ENCODE results near the gene AUTS2. TPM values are rescaled to one million over a fixed set of nuclear protein-coding genes. Genes with fewer than 3 reads are reported as not detected.

The AUTS2 gene
- total RNA-seq, 4 donors from 2014 or later = 29.8 to 114 (median 59.4) TPM

GRCh38 chr7:70104243-70104642 lies 506.0 kb downstream of the AUTS2 start:
- no peak overlapping the region for H3K4me3 ChIP-seq
- intact Hi-C loops (cut with DNase I; ENCODE audit: low total_unique reads) (no loop called here), in situ Hi-C loops (cut with MboI; ENCODE audit: low pct_ligation_motif_present in 1 of 4, low pct_unique_long_range_greater_than_20kb in 1 of 4, low sequenced_read_pairs in 3 of 4) (no loop called here)
- peaks cover 0 to 4% (median 1%) of the 10 kb centered on the region in 4 donors for H3K4me1 ChIP-seq
- H3K9me3 ChIP-seq = no peaks in the 10 kb centered on the region
- DNase-seq = no peak
- H3K36me3 ChIP-seq = no peaks in the 10 kb centered on the region
- TF ChIP-seq POLR2AphosphoS5 (IDR thresholded peaks at IDR 0.05) (no peak), POLR2A (IDR thresholded peaks at IDR 0.05) (no peak), EP300 (IDR thresholded peaks at IDR 0.05; ENCODE audit: low read depth) (no peak)
- TF ChIP-seq, protein P1, sequence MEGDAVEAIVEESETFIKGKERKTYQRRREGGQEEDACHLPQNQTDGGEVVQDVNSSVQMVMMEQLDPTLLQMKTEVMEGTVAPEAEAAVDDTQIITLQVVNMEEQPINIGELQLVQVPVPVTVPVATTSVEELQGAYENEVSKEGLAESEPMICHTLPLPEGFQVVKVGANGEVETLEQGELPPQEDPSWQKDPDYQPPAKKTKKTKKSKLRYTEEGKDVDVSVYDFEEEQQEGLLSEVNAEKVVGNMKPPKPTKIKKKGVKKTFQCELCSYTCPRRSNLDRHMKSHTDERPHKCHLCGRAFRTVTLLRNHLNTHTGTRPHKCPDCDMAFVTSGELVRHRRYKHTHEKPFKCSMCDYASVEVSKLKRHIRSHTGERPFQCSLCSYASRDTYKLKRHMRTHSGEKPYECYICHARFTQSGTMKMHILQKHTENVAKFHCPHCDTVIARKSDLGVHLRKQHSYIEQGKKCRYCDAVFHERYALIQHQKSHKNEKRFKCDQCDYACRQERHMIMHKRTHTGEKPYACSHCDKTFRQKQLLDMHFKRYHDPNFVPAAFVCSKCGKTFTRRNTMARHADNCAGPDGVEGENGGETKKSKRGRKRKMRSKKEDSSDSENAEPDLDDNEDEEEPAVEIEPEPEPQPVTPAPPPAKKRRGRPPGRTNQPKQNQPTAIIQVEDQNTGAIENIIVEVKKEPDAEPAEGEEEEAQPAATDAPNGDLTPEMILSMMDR (IDR thresholded peaks at IDR 0.05) = no peak
- WGBS, 2 donors (ENCODE audit: low coverage in 1 of 2) = 84 to 87% methylated on average over 1 of the region's 1 CpG
- no peaks in the 10 kb centered on the region for H3K27me3 ChIP-seq
- H3K27ac ChIP-seq = no peak overlapping the region

DNA sequence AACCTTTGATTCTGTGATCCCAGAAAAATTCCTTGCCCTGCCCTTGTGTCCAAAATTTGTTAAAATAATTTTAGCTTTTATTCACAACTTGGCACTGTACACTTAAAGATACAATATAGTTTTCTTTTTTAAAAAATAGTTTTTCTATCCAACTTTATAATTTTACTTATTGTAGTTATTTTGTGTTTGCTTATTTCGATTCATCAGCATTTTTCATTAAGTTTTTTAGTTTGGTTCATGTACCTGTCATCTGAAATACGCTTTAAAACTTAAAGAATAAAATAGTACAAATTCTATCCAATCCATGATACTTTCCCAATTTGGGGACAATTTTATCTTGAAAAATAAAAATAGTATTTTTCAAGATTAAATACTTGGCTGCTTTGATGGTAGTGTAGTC lies 514.8 kb downstream of the AUTS2 start:
- Histone ChIP-seq H3K4me3 (no peak overlapping the region), H3K27me3 (no peaks in the 10 kb centered on the region), H3K4me1 (no peaks in the 10 kb centered on the region), H3K9me3 (no peaks in the 10 kb centered on the region), H3K36me3 (no peaks in the 10 kb centered on the region), H3K27ac (no peak overlapping the region)
- 54 to 70% methylated on average over 2 of the region's 2 CpGs for WGBS, 2 donors (ENCODE audit: low coverage in 1 of 2)
- intact Hi-C loops (cut with DNase I; ENCODE audit: low total_unique reads) (no loop called here), in situ Hi-C loops (cut with MboI; ENCODE audit: low pct_ligation_motif_present in 1 of 4, low pct_unique_long_range_greater_than_20kb in 1 of 4, low sequenced_read_pairs in 3 of 4) (no loop called here)
- DNase-seq = no peak
- no peak for TF ChIP-seq POLR2AphosphoS5 (IDR thresholded peaks at IDR 0.05)
- no peak for TF ChIP-seq EP300 (IDR thresholded peaks at IDR 0.05; ENCODE audit: low read depth)
- TF ChIP-seq, protein P1 (IDR thresholded peaks at IDR 0.05) = no peak
- no peak for TF ChIP-seq POLR2A (IDR thresholded peaks at IDR 0.05)

- H3K36me3 ChIP-seq = no peaks in the 10 kb centered on the region
- DNase-seq = no peak
- in situ Hi-C loops (cut with MboI; ENCODE audit: low pct_ligation_motif_present in 1 of 4, low pct_unique_long_range_greater_than_20kb in 1 of 4, low sequenced_read_pairs in 3 of 4) = no loop called here
- no peak overlapping the region for H3K4me3 ChIP-seq
- 79 to 89% methylated on average over 3 of the region's 3 CpGs for WGBS, 2 donors (ENCODE audit: low coverage in 1 of 2)
- TF ChIP-seq POLR2A (IDR thresholded peaks at IDR 0.05) (no peak), EP300 (IDR thresholded peaks at IDR 0.05; ENCODE audit: low read depth) (no peak), POLR2AphosphoS5 (IDR thresholded peaks at IDR 0.05) (no peak)
- TF ChIP-seq, protein P1 (IDR thresholded peaks at IDR 0.05) = no peak
- intact Hi-C loops (cut with DNase I; ENCODE audit: low total_unique reads) = no loop called here
- no peaks in the 10 kb centered on the region for H3K27me3 ChIP-seq
- no peak overlapping the region for H3K27ac ChIP-seq
- no peaks in the 10 kb centered on the region for H3K9me3 ChIP-seq
- no peaks in the 10 kb centered on the region for H3K4me1 ChIP-seq
These were observed 515.3 kb downstream of the AUTS2 start for GRCh38 chr7:70113536-70113935.

DNA sequence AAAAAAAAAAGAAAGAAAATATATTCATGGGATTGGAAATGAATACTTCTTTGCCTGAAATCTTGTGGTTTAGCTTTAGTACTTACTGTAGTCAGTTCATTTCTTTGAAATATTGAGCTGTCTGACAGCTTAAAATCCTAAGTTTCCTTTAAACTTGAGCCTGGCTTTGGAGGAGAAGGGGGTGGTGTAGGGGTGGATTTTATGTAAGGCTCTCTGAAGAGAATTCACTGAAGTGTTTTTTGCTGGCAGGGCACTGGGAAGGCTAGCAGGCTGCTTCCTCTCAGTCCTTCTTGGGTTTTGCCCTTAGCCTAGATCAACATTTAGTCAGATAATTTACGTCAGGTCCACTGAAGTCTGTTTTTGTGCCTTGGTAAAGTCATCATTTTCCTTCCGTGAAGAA lies 516.5 kb downstream of the AUTS2 start:
- DNase-seq = no peak
- 67 to 81% methylated on average over 1 to 2 of the region's 2 CpGs for WGBS, 2 donors (ENCODE audit: low coverage in 1 of 2)
- intact Hi-C loops (cut with DNase I; ENCODE audit: low total_unique reads) = no loop called here

More for the DNA sequence above, 516.5 kb downstream of the AUTS2 start:
- no peaks in the 10 kb centered on the region for H3K9me3 ChIP-seq
- H3K4me1 ChIP-seq = no peaks in the 10 kb centered on the region
- no peaks in the 10 kb centered on the region for H3K27me3 ChIP-seq
- H3K36me3 ChIP-seq = no peaks in the 10 kb centered on the region
- H3K27ac ChIP-seq = no peak overlapping the region
- TF ChIP-seq, protein P1 (IDR thresholded peaks at IDR 0.05) = no peak
- TF ChIP-seq POLR2A (IDR thresholded peaks at IDR 0.05) (no peak), EP300 (IDR thresholded peaks at IDR 0.05; ENCODE audit: low read depth) (no peak), POLR2AphosphoS5 (IDR thresholded peaks at IDR 0.05) (no peak)
- no peak overlapping the region for H3K4me3 ChIP-seq
- in situ Hi-C loops (cut with MboI; ENCODE audit: low pct_ligation_motif_present in 1 of 4, low pct_unique_long_range_greater_than_20kb in 1 of 4, low sequenced_read_pairs in 3 of 4) = no loop called here
